ENCODE data around the gene MT1HL1. TPM values are rescaled to one million over a fixed set of nuclear protein-coding genes. Genes with fewer than 3 reads are reported as not detected.

Gene MT1HL1
- total RNA-seq, 2 donors from 2014 or later, result not detected

GRCh38 chr1:237029240-237029639, 25.0 kb upstream of the MT1HL1 start:
- DNase-seq, result no peak
- intact Hi-C loops (cut with DNase I, micrococcal nuclease), result no loop called here
- no peak for ATAC-seq

- DNase-seq, result no peak
- intact Hi-C loops (cut with DNase I, micrococcal nuclease), result no loop called here
- peak; percentile 99 for ATAC-seq
These were observed 21.3 kb upstream of the MT1HL1 start for GRCh38 chr1:237025358-237026074.

- no peak for ATAC-seq
- intact Hi-C loops (cut with DNase I, micrococcal nuclease), result no loop called here
- DNase-seq, result no peak
These were observed 14.7 kb upstream of the MT1HL1 start for GRCh38 chr1:237018896-237019295.

GRCh38 chr1:237016626-237017025, 12.4 kb upstream of the MT1HL1 start:
- DNase-seq (no peak), ATAC-seq (no peak)
- intact Hi-C loops (cut with DNase I, micrococcal nuclease), result no loop called here

- ATAC-seq, result no peak
- intact Hi-C loops (cut with DNase I, micrococcal nuclease), result no loop called here
- DNase-seq, result no peak
These were observed 9.4 kb upstream of the MT1HL1 start for GRCh38 chr1:237013608-237014007.

- intact Hi-C loops (cut with DNase I, micrococcal nuclease), result no loop called here
- DNase-seq, result peak; percentile 42 to 58
These were observed 8.6 kb upstream of the MT1HL1 start for GRCh38 chr1:237012788-237013383.

GRCh38 chr1:237012361-237012760, 8.1 kb upstream of the MT1HL1 start:
- DNase-seq, result no peak
- ATAC-seq, result no peak
- intact Hi-C loops (cut with DNase I, micrococcal nuclease), result no loop called here

More at GRCh38 chr1:237012788-237013383, 8.6 kb upstream of the MT1HL1 start:
- peak; percentile 92 for ATAC-seq

GRCh38 chr1:237011432-237011831, 7.2 kb upstream of the MT1HL1 start:
- DNase-seq (no peak), ATAC-seq (no peak)
- intact Hi-C loops (cut with DNase I, micrococcal nuclease), result no loop called here

GRCh38 chr1:237009611-237010010, 5.4 kb upstream of the MT1HL1 start:
- DNase-seq, result no peak
- no peak for ATAC-seq
- intact Hi-C loops (cut with DNase I, micrococcal nuclease), result no loop called here

GRCh38 chr1:237007147-237007881, 3.1 kb upstream of the MT1HL1 start:
- no peak for ATAC-seq
- intact Hi-C loops (cut with DNase I, micrococcal nuclease), result no loop called here
- DNase-seq, result no peak

GRCh38 chr1:237005674-237006073, 1.4 kb upstream of the MT1HL1 start:
- peak; percentile 94 for ATAC-seq
- DNase-seq, result peak in 1 of 2 donors; percentile 18
- intact Hi-C loops (cut with DNase I, micrococcal nuclease), result no loop called here

GRCh38 chr1:237003516-237003915, 725 bp downstream of the MT1HL1 start:
- DNase-seq (no peak), ATAC-seq (no peak)
- intact Hi-C loops (cut with DNase I, micrococcal nuclease), result no loop called here

- no peak for DNase-seq
- ATAC-seq, result no peak
- intact Hi-C loops (cut with DNase I, micrococcal nuclease), result no loop called here
These were observed 4.0 kb downstream of the MT1HL1 start for GRCh38 chr1:237000191-237000590.

GRCh38 chr1:236998546-236998945, 5.7 kb downstream of the MT1HL1 start:
- intact Hi-C loops (cut with DNase I, micrococcal nuclease), result no loop called here
- ATAC-seq (no peak), DNase-seq (no peak)

- no peak for ATAC-seq
- intact Hi-C loops (cut with DNase I, micrococcal nuclease), result no loop called here
- DNase-seq, result no peak
These were observed 6.4 kb downstream of the MT1HL1 start for GRCh38 chr1:236997882-236998281.

GRCh38 chr1:236997361-236997760, 6.9 kb downstream of the MT1HL1 start:
- intact Hi-C loops (cut with DNase I, micrococcal nuclease), result no loop called here
- ATAC-seq (no peak), DNase-seq (no peak)

- no peak for ATAC-seq
- no peak for DNase-seq
- intact Hi-C loops (cut with DNase I, micrococcal nuclease), result no loop called here
These were observed 9.8 kb downstream of the MT1HL1 start for GRCh38 chr1:236994450-236994849.

- DNase-seq (no peak), ATAC-seq (no peak)
- intact Hi-C loops (cut with DNase I, micrococcal nuclease), result no loop called here
These were observed 11.8 kb downstream of the MT1HL1 start for GRCh38 chr1:236992449-236992848.

- ATAC-seq (no peak), DNase-seq (no peak)
- intact Hi-C loops (cut with DNase I, micrococcal nuclease), result no loop called here
These were observed 14.2 kb downstream of the MT1HL1 start for GRCh38 chr1:236990052-236990445.

Measured in left colon (tissue), 2 donors.